GM20431 (cell line): ENCODE data around the gene ANO6.
"Not testable (repeated sequence)": the region's sequence is repeated elsewhere in the genome, so short reads cannot be mapped to it uniquely, and the experiment has no call there.

Experiments
- in situ Hi-C: fragments of 300-500 bp; cut with MseI, MboI; formaldehyde crosslinking; loops from one replicate; pipeline ENCODE4 v1.15.0; 2020; ENCODE audit warnings: low sequenced_read_pairs; ENCODE audit not compliant: unreplicated experiment

The ANO6 gene

GRCh38 chr12:45215419-45216229 is at the start of gene ANO6:
TSS of gene ANO6 (plus strand) at chr12:45216095. CDS start at chr12:45216322, 227 bp downstream.
- in situ Hi-C loops = no loop called here

GRCh38 chr12:45168976-45169375 is 46.9 kb upstream of the ANO6 start:
- in situ Hi-C loops = no loop called here

GRCh38 chr12:45170456-45171042 is 45.3 kb upstream of the ANO6 start:
- in situ Hi-C loops = no loop called here

- in situ Hi-C loops = not testable (repeated sequence)
Observed at GRCh38 chr12:45173293-45173692, 42.6 kb upstream of the ANO6 start.

GRCh38 chr12:45174595-45174994 is 41.3 kb upstream of the ANO6 start:
- in situ Hi-C loops = no loop called here

- in situ Hi-C loops = no loop called here
Observed at GRCh38 chr12:45178771-45179170, 37.1 kb upstream of the ANO6 start.

- in situ Hi-C loops = no loop called here
Observed at GRCh38 chr12:45182511-45182910, 33.4 kb upstream of the ANO6 start.

GRCh38 chr12:45183246-45183645 is 32.6 kb upstream of the ANO6 start:
- in situ Hi-C loops = no loop called here

GRCh38 chr12:45184147-45184963 is 31.5 kb upstream of the ANO6 start:
- in situ Hi-C loops = no loop called here

- in situ Hi-C loops = no loop called here
Observed at GRCh38 chr12:45186762-45187161, 29.1 kb upstream of the ANO6 start.

- in situ Hi-C loops = no loop called here
Observed at GRCh38 chr12:45189766-45190403, 26.0 kb upstream of the ANO6 start.

- in situ Hi-C loops = no loop called here
Observed at GRCh38 chr12:45191239-45191638, 24.7 kb upstream of the ANO6 start.

- in situ Hi-C loops = no loop called here
Observed at GRCh38 chr12:45192707-45193106, 23.2 kb upstream of the ANO6 start.

- in situ Hi-C loops = no loop called here
Observed at GRCh38 chr12:45200491-45201043, 15.3 kb upstream of the ANO6 start.

GRCh38 chr12:45203767-45204166 is 12.1 kb upstream of the ANO6 start:
- in situ Hi-C loops = no loop called here

- in situ Hi-C loops = no loop called here
Observed at GRCh38 chr12:45204757-45205156, 11.1 kb upstream of the ANO6 start.

GRCh38 chr12:45205165-45205825 is 10.6 kb upstream of the ANO6 start:
- in situ Hi-C loops = no loop called here

GRCh38 chr12:45208604-45209487 is 7.0 kb upstream of the ANO6 start:
- in situ Hi-C loops = no loop called here

- in situ Hi-C loops = no loop called here
Observed at GRCh38 chr12:45209784-45210183, 6.1 kb upstream of the ANO6 start.
